Measurements from ENCODE around the gene TTC29.

The TTC29 gene

GRCh38 chr4:146945556-146946374, at the start of gene TTC29:
TTC29 (minus strand) TSS chr4:146945864; CDS start chr4:146939895, 5,969 bp downstream.
- DNase-seq (ENCODE audit: extremely low read depth in 1 of 2, low read depth in 1 of 2), result peak; percentile 53 to 65

GRCh38 chr4:146981651-146982050, 36.0 kb upstream of the TTC29 start:
- DNase-seq (ENCODE audit: extremely low read depth in 1 of 2, low read depth in 1 of 2), result no peak

GRCh38 chr4:146978641-146979040, 33.0 kb upstream of the TTC29 start:
- no peak for DNase-seq (ENCODE audit: extremely low read depth in 1 of 2, low read depth in 1 of 2)

GRCh38 chr4:146976145-146976544, 30.5 kb upstream of the TTC29 start:
- no peak for DNase-seq (ENCODE audit: extremely low read depth in 1 of 2, low read depth in 1 of 2)

GRCh38 chr4:146975527-146975926, 29.9 kb upstream of the TTC29 start:
- DNase-seq (ENCODE audit: extremely low read depth in 1 of 2, low read depth in 1 of 2), result no peak

- no peak for DNase-seq (ENCODE audit: extremely low read depth in 1 of 2, low read depth in 1 of 2)
Measured at GRCh38 chr4:146975036-146975435, 29.4 kb upstream of the TTC29 start.

GRCh38 chr4:146972036-146972435, 26.4 kb upstream of the TTC29 start:
- DNase-seq (ENCODE audit: extremely low read depth in 1 of 2, low read depth in 1 of 2), result no peak

GRCh38 chr4:146969126-146969525, 23.5 kb upstream of the TTC29 start:
- DNase-seq (ENCODE audit: extremely low read depth in 1 of 2, low read depth in 1 of 2), result no peak

GRCh38 chr4:146960634-146961033, 15.0 kb upstream of the TTC29 start:
- no peak for DNase-seq (ENCODE audit: extremely low read depth in 1 of 2, low read depth in 1 of 2)

GRCh38 chr4:146959692-146960091, 14.0 kb upstream of the TTC29 start:
- no peak for DNase-seq (ENCODE audit: extremely low read depth in 1 of 2, low read depth in 1 of 2)

GRCh38 chr4:146957237-146957636, 11.6 kb upstream of the TTC29 start:
- no peak for DNase-seq (ENCODE audit: extremely low read depth in 1 of 2, low read depth in 1 of 2)

GRCh38 chr4:146952896-146953295, 7.2 kb upstream of the TTC29 start:
- DNase-seq (ENCODE audit: extremely low read depth in 1 of 2, low read depth in 1 of 2), result no peak

GRCh38 chr4:146949559-146949958, 3.9 kb upstream of the TTC29 start:
- no peak for DNase-seq (ENCODE audit: extremely low read depth in 1 of 2, low read depth in 1 of 2)

- no peak for DNase-seq (ENCODE audit: extremely low read depth in 1 of 2, low read depth in 1 of 2)
Measured at GRCh38 chr4:146943691-146944375, 1.8 kb downstream of the TTC29 start.

GRCh38 chr4:146932116-146932515, 13.5 kb downstream of the TTC29 start:
- DNase-seq (ENCODE audit: extremely low read depth in 1 of 2, low read depth in 1 of 2), result no peak

- DNase-seq (ENCODE audit: extremely low read depth in 1 of 2, low read depth in 1 of 2), result no peak
Measured at GRCh38 chr4:146930673-146931072, 15.0 kb downstream of the TTC29 start.

GRCh38 chr4:146927695-146928094, 18.0 kb downstream of the TTC29 start:
- no peak for DNase-seq (ENCODE audit: extremely low read depth in 1 of 2, low read depth in 1 of 2)

GRCh38 chr4:146916479-146917076, 29.1 kb downstream of the TTC29 start:
- no peak for DNase-seq (ENCODE audit: extremely low read depth in 1 of 2, low read depth in 1 of 2)

- DNase-seq (ENCODE audit: extremely low read depth in 1 of 2, low read depth in 1 of 2), result no peak
Measured at GRCh38 chr4:146915132-146915531, 30.5 kb downstream of the TTC29 start.

GRCh38 chr4:146900295-146900694, 45.4 kb downstream of the TTC29 start:
- no peak for DNase-seq (ENCODE audit: extremely low read depth in 1 of 2, low read depth in 1 of 2)

GRCh38 chr4:146890301-146890700, 55.4 kb downstream of the TTC29 start:
- DNase-seq (ENCODE audit: extremely low read depth in 1 of 2, low read depth in 1 of 2), result no peak

GRCh38 chr4:146883070-146883469, 62.6 kb downstream of the TTC29 start:
- DNase-seq (ENCODE audit: extremely low read depth in 1 of 2, low read depth in 1 of 2), result no peak

Data from activated CD8-positive, alpha-beta memory T cell treated with anti-CD3 and anti-CD28 coated beads for 1 hour (primary cell).